B cell (primary cell): ENCODE data around the gene MFSD6. TPM values are rescaled to one million over a fixed set of nuclear protein-coding genes. Genes with fewer than 3 reads are reported as not detected.

Source experiments
- ATAC-seq: fragments of 200-7000 bp; cut with Tn5 transposase; one replicate; pipeline ENCODE4 v1.10.0; 2021; ENCODE audit warnings: low read depth, mild to moderate bottlenecking, moderate number of reproducible peaks, moderate library complexity
- CTCF ChIA-PET: fragments of 350-600 bp; sonication (Branson Sonifier 250); formaldehyde crosslinking; loops from one replicate; lab custom pipeline; 2021; ENCODE audit warnings: antibody characterized with exemption, inconsistent platforms; lab: Charles Lee
- POLR2A ChIA-PET: fragments of 350-600 bp; sonication (Branson Sonifier 250); formaldehyde crosslinking; loops from one replicate; lab custom pipeline; 2021; ENCODE audit warnings: antibody characterized with exemption; lab: Charles Lee
- DNase-seq: peaks from one replicate; pipeline ENCODE4 v3.0.0; 2013
- H2AFZ ChIP-seq: 2 replicates; pipeline ENCODE4 v1.6.1; 2012; ENCODE audit warnings: mild to moderate bottlenecking, low read depth, low read length; ENCODE audit not compliant: insufficient read depth, poor library complexity, severe bottlenecking
- H3K27ac ChIP-seq, 2 donors: 1 replicate in 1 of 2; 2 replicates in 1 of 2; pipeline ENCODE4 v1.5.1; 2012 to 2013; ENCODE audit warnings: low read length in 2 of 2, mild to moderate bottlenecking in 2 of 2, moderate library complexity in 1 of 2
- H3K27me3 ChIP-seq, 4 experiments: fragments of 200-600 bp in 1 of 4; sonication (generic) in 1 of 4; replicated peaks in 1 of 4; 1 replicate in 2 of 4; 2 replicates in 2 of 4; pipeline versions ENCODE4 v1.6.1 to v1.7.0; 2013 to 2016; ENCODE audit warnings: low read length in 3 of 4, mild to moderate bottlenecking in 2 of 4, mixed read lengths in 1 of 4, moderate library complexity in 1 of 4; ENCODE audit not compliant: insufficient read depth in 4 of 4, control insufficient read depth in 3 of 4; ENCODE audit errors: control extremely low read depth in 1 of 4
- H3K36me3 ChIP-seq, 2 experiments: replicated peaks in 1 of 2; 1 replicate in 1 of 2; 2 replicates in 1 of 2; pipeline versions ENCODE4 v1.6.1 to v1.7.1; 2013; ENCODE audit warnings: low read length in 1 of 2; ENCODE audit not compliant: insufficient read depth in 2 of 2, control insufficient read depth in 1 of 2; ENCODE audit errors: control extremely low read depth in 1 of 2, extremely low read depth in 1 of 2
- H3K4me1 ChIP-seq, 2 donors: fragments of 200-600 bp in 1 of 2; sonication (generic) in 1 of 2; 1 replicate in 1 of 2; 2 replicates in 1 of 2; pipeline versions ENCODE4 v1.5.1 to v1.6.1; 2013 to 2017; ENCODE audit warnings: low read length in 2 of 2; ENCODE audit not compliant: control insufficient read depth in 2 of 2, insufficient read depth in 2 of 2
- H3K4me2 ChIP-seq: replicated peaks from 2 replicates; pipeline ENCODE3; 2012; ENCODE audit warnings: mild to moderate bottlenecking, low read depth, low read length; ENCODE audit not compliant: poor library complexity, severe bottlenecking
- H3K4me3 ChIP-seq, 5 experiments: fragments of 200-600 bp in 1 of 5; sonication (generic) in 1 of 5; 1 replicate in 3 of 5; 2 replicates in 2 of 5; pipeline versions ENCODE4 v1.5.1 to v1.7.0; 2011 to 2016; ENCODE audit warnings: low read length in 4 of 5, mild to moderate bottlenecking in 4 of 5, low read depth in 2 of 5, control low read depth in 1 of 5, moderate library complexity in 1 of 5; ENCODE audit not compliant: insufficient read depth in 1 of 5; ENCODE audit errors: control extremely low read depth in 1 of 5, extremely low read depth in 1 of 5
- H3K79me2 ChIP-seq: fragments of 200-600 bp; sonication (generic); one replicate; pipeline ENCODE4 v1.6.0; 2016; ENCODE audit warnings: low read length; ENCODE audit not compliant: control insufficient read depth, insufficient read depth
- H3K9ac ChIP-seq: fragments of 200-600 bp; sonication (generic); 2 replicates; pipeline ENCODE4 v1.6.1; 2017; ENCODE audit warnings: mild to moderate bottlenecking, low read length, moderate library complexity
- H3K9me3 ChIP-seq, 3 donors: one replicate each; pipeline versions ENCODE4 v1.6.1 to v1.7.1; 2013; ENCODE audit warnings: low read length in 2 of 3; ENCODE audit not compliant: control insufficient read depth in 2 of 3, insufficient read depth in 1 of 3; ENCODE audit errors: control extremely low read depth in 1 of 3
- H4K20me1 ChIP-seq: 2 replicates; pipeline ENCODE4 v1.6.0; 2012; ENCODE audit warnings: mild to moderate bottlenecking, low read length; ENCODE audit not compliant: insufficient read depth, control insufficient read depth, poor library complexity, severe bottlenecking
- H3K27ac Mint-ChIP-seq: one replicate; pipeline ENCODE4 v1.8.0; 2021; ENCODE audit warnings: mixed read lengths
- H3K27me3 Mint-ChIP-seq: one replicate; pipeline ENCODE4 v1.8.0; 2021; ENCODE audit warnings: mixed read lengths
- H3K4me1 Mint-ChIP-seq: one replicate; pipeline ENCODE4 v1.8.0; 2021; ENCODE audit warnings: mixed read lengths
- H3K4me3 Mint-ChIP-seq: one replicate; pipeline ENCODE4 v1.8.0; 2021; ENCODE audit warnings: mixed read lengths
- H3K9me3 Mint-ChIP-seq: one replicate; pipeline ENCODE4 v1.8.0; 2022; ENCODE audit warnings: mixed read lengths; ENCODE audit not compliant: insufficient read depth
- EZH2 ChIP-seq: IDR thresholded peaks from 2 replicates; pipeline ENCODE4 v1.6.1; 2012; ENCODE audit warnings: borderline replicate concordance, low read depth, mild to moderate bottlenecking, moderate library complexity, low read length; ENCODE audit not compliant: insufficient read depth, poor library complexity, severe bottlenecking
- WGBS: methylation state at CpG from one replicate; pipeline ENCODE4 v1.1.5; 2013; ENCODE audit warnings: missing lambda C conversion rate; ENCODE audit not compliant: insufficient coverage; 5-methylcytosine and 5-hydroxymethylcytosine counted together
- intact Hi-C: fragments of 100-400 bp; cut with micrococcal nuclease; formaldehyde crosslinking; loops from one replicate; pipeline ENCODE4 v1.10.0; 2022
- polyA plus RNA-seq: library from polyadenylated mRNA; depleted of rRNA; stranded (reverse); fragments of >200 nt; gene quantifications from 2 replicates; pipeline ENCODE4 v1.2.3, GENCODE V29; 2012
- total RNA-seq, 2 donors: library from RNA; stranded (reverse); fragments of 120-200 nt in 1 of 2; gene quantifications; 1 replicate in 1 of 2; 2 replicates in 1 of 2; pipeline versions ENCODE4 v1.2.3 to v1.2.4, GENCODE V29; 2013 to 2022
- TF ChIP-seq, protein P1 (sequence below): fragments of 200-600 bp; IDR thresholded peaks from one replicate; pipeline ENCODE4 v1.8.0; 2022; ENCODE audit warnings: antibody characterized with exemption, mild to moderate bottlenecking

Gene MFSD6
- total and polyA plus RNA-seq, 2 donors (not counting 1 experiment from before 2014, with no cell fraction given): 13.5 to 33.8 TPM

DNA sequence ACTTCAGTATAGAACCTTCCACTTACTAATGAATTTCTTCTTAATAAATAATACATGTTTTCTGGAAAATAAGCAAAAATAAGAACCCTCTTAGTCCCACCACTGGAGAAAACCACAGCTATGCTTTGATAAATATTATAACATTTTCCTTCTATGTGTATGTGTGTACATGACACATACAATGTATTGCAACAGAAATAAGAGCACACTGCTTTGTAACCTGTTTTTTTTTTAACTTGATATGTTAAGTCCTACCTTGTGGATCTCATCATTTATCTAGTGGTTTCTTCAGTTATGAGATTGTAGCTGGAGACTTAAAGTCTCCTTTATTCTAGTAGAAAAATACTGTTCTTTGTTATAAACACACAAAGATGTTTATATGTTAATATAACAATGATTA is 47.6 kb upstream of the MFSD6 start:
- H3K9me3 ChIP-seq: no peaks in the 10 kb centered on the region
- H3K4me1 ChIP-seq: peaks cover 9 to 13% of the 10 kb centered on the region in 2 donors
- Mint-ChIP-seq H3K9me3 (no peaks in the 10 kb centered on the region), H3K27ac (no peak overlapping the region), H3K27me3 (no peaks in the 10 kb centered on the region), H3K4me3 (peak overlapping the region; percentile 97), H3K4me1 (peaks cover 17% of the 10 kb centered on the region)
- H3K4me2 ChIP-seq: peak overlapping the region; percentile 72
- peak overlapping the region in 3 of 5 experiments; percentile 58 to 84 (median 58) for H3K4me3 ChIP-seq
- TF ChIP-seq, protein P1, sequence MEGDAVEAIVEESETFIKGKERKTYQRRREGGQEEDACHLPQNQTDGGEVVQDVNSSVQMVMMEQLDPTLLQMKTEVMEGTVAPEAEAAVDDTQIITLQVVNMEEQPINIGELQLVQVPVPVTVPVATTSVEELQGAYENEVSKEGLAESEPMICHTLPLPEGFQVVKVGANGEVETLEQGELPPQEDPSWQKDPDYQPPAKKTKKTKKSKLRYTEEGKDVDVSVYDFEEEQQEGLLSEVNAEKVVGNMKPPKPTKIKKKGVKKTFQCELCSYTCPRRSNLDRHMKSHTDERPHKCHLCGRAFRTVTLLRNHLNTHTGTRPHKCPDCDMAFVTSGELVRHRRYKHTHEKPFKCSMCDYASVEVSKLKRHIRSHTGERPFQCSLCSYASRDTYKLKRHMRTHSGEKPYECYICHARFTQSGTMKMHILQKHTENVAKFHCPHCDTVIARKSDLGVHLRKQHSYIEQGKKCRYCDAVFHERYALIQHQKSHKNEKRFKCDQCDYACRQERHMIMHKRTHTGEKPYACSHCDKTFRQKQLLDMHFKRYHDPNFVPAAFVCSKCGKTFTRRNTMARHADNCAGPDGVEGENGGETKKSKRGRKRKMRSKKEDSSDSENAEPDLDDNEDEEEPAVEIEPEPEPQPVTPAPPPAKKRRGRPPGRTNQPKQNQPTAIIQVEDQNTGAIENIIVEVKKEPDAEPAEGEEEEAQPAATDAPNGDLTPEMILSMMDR: no peak
- peak overlapping the region; percentile 88 for H2AFZ ChIP-seq
- H3K27me3 ChIP-seq: no peaks in the 10 kb centered on the region
- ChIA-PET POLR2A (interaction anchor here (0.6 kb wide), 1 partner anchor 267 kb away, joined by 4 read pairs; no protein-coding TSS in a partner anchor), CTCF (interaction anchor here (1.0 to 3.1 kb wide), 3 partner anchors 9 to 16 kb away, joined by 3 to 18 read pairs (median 3); no protein-coding TSS in a partner anchor)
- no peaks in the 10 kb centered on the region for H3K79me2 ChIP-seq
- H3K36me3 ChIP-seq: no peaks in the 10 kb centered on the region
- DNase-seq (no peak), ATAC-seq (no peak)
- H3K27ac ChIP-seq: no peak overlapping the region
- H3K9ac ChIP-seq: peak overlapping the region; percentile 74
- intact Hi-C loops: no loop called here
- H4K20me1 ChIP-seq: no peaks in the 10 kb centered on the region

GRCh38 chr2:190360965-190361364 is 47.2 kb upstream of the MFSD6 start:
- H4K20me1 ChIP-seq: no peaks in the 10 kb centered on the region
- no peaks in the 10 kb centered on the region for H3K27me3 ChIP-seq
- peak overlapping the region; percentile 72 for H3K4me2 ChIP-seq
- ATAC-seq (no peak), DNase-seq (no peak)
- H3K9ac ChIP-seq: no peak overlapping the region
- H3K27ac ChIP-seq: no peak overlapping the region
- no peak for TF ChIP-seq EZH2
- TF ChIP-seq, protein P1: no peak
- intact Hi-C loops: no loop called here
- Mint-ChIP-seq H3K27ac (no peak overlapping the region), H3K27me3 (no peaks in the 10 kb centered on the region), H3K4me3 (no peak overlapping the region), H3K9me3 (no peaks in the 10 kb centered on the region), H3K4me1 (peaks cover 17% of the 10 kb centered on the region)
- H3K4me3 ChIP-seq: no peak overlapping the region
- ChIA-PET POLR2A (no interaction called here), CTCF (interaction anchor here (1.0 to 3.1 kb wide), 3 partner anchors 9 to 17 kb away, joined by 3 to 18 read pairs (median 3); no protein-coding TSS in a partner anchor)
- WGBS: no CpG with 5 or more reads among the region's 3 CpGs
- no peak overlapping the region for H2AFZ ChIP-seq
- no peaks in the 10 kb centered on the region for H3K36me3 ChIP-seq
- H3K4me1 ChIP-seq: peaks cover 9 to 13% of the 10 kb centered on the region in 2 donors
- H3K9me3 ChIP-seq: no peaks in the 10 kb centered on the region
- H3K79me2 ChIP-seq: no peaks in the 10 kb centered on the region
